ENCODE results near the gene RPL35.

- TF ChIP-seq CTCF (IDR thresholded peaks at IDR 0.05) (no peak), EZH2 (IDR thresholded peaks at IDR 0.05) (no peak)
Measured at GRCh38 chr9:124877021-124877782, 15.4 kb upstream of the RPL35 start.
